ENCODE results near the gene SSH2. TPM values are rescaled to one million over a fixed set of nuclear protein-coding genes. Genes with fewer than 3 reads are reported as not detected.
"Not testable (repeated sequence)": the region's sequence is repeated elsewhere in the genome, so short reads cannot be mapped to it uniquely, and the experiment has no call there.

The SSH2 gene
- total RNA-seq, 1 experiment from 2014 or later, result 8.5 TPM

DNA sequence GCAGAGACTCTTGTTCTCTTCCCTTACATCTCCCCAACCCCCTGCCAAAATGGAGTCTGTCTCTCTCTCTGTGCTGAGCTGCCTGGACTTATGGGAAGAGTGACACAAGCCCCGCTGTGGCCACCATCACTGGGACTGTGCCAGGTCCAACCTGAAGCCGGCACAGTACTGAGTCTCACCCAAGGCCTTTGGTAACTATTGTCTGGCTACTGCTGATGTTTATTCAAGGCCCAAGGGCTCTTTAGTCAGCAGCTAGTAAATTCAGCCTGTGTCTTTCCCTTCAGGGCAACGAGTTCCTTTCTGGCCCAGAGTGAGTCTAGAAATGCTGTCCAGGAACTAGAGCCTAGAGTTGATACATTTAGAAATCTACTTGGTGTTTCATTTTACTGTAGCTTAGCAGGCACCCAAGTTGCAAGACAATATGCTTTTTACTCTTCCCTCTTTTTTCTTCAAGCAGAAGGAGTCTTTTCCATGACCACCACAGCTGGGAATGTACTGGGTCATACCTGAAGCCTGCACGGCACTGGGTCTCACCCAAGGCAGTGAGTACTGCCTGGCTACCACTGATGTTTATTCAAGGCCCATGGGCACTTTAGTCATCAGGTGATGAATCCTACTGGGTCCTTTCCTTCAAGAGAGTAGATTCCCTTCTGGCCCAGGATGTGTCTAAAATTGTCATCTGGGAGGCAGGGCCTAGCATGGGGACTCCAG lies 29.1 kb upstream of the SSH2 start:
- Histone ChIP-seq H3K36me3 (ENCODE audit: low read depth, low read length) (no peaks in the 10 kb centered on the region), H3K9me2 (replicated peaks; ENCODE audit: low read length) (no peaks in the 10 kb centered on the region), H3K27me3 (ENCODE audit: low read length) (no peaks in the 10 kb centered on the region), H3F3A (ENCODE audit: low read length, unreplicated experiment) (no peaks in the 10 kb centered on the region), H3K27ac (ENCODE audit: low read length) (peak overlapping the region; percentile 82), H2AFZ (ENCODE audit: low read length) (peak overlapping the region; percentile 61), H3K4me3 (ENCODE audit: low read length) (no peak overlapping the region), H3K4me2 (ENCODE audit: low read length) (peak overlapping the region; percentile 54), H3K9me3 (ENCODE audit: low read length) (no peaks in the 10 kb centered on the region), H4K20me1 (ENCODE audit: low read length) (no peaks in the 10 kb centered on the region), H3K79me2 (ENCODE audit: low read length) (no peaks in the 10 kb centered on the region), H3K4me1 (ENCODE audit: insufficient read depth, low read length) (peaks cover 19% of the 10 kb centered on the region), H3K9ac (ENCODE audit: low read length) (peak overlapping the region; percentile 26; the same call in 1 of the 2 replicates)
- intact Hi-C loops (cut with micrococcal nuclease), result no loop called here
- TF ChIP-seq, protein P1, sequence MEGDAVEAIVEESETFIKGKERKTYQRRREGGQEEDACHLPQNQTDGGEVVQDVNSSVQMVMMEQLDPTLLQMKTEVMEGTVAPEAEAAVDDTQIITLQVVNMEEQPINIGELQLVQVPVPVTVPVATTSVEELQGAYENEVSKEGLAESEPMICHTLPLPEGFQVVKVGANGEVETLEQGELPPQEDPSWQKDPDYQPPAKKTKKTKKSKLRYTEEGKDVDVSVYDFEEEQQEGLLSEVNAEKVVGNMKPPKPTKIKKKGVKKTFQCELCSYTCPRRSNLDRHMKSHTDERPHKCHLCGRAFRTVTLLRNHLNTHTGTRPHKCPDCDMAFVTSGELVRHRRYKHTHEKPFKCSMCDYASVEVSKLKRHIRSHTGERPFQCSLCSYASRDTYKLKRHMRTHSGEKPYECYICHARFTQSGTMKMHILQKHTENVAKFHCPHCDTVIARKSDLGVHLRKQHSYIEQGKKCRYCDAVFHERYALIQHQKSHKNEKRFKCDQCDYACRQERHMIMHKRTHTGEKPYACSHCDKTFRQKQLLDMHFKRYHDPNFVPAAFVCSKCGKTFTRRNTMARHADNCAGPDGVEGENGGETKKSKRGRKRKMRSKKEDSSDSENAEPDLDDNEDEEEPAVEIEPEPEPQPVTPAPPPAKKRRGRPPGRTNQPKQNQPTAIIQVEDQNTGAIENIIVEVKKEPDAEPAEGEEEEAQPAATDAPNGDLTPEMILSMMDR (conservative IDR thresholded peaks at IDR 0.05; ENCODE audit: low read depth, low read length), result no peak
- BruUV-seq (replicated peaks), result no TSS peak
- POLR2A ChIA-PET (ENCODE audit: unreplicated experiment), result interaction anchor here (0.6 kb wide), 1 partner anchor 397 kb away, joined by 4 read pairs; no protein-coding TSS in a partner anchor
- peak; percentile 83 for DNase-seq
- CTCF ChIA-PET, result interaction anchor here (0.6 kb wide), 1 partner anchor 605 kb away, joined by 6 read pairs; no protein-coding TSS in a partner anchor
- peak; percentile 87 for ATAC-seq

DNA sequence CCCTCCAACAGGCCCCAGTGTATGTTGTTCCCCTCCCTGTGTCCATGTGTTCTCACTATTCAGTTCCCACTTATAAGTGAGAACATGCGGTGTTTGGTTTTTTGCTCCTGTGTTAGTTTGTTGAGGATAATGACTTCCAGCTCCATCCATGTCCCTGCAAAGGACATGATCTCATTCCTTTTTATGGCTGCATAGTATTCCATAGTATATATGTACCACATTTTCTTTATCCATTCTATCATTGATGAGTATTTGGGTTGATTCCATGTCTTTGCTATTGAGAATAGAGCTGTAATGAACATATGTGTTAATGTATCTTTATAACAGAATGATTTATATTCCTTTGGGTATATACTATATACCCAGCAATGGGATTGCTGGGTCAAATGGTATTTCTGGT lies 27.5 kb upstream of the SSH2 start:
- H3K4me2 ChIP-seq (ENCODE audit: low read length); H3K27me3 ChIP-seq (ENCODE audit: low read length); POLR2A ChIA-PET (ENCODE audit: unreplicated experiment); intact Hi-C loops (cut with micrococcal nuclease); H3K79me2 ChIP-seq (ENCODE audit: low read length); DNase-seq; H4K20me1 ChIP-seq (ENCODE audit: low read length); H3K4me3 ChIP-seq (ENCODE audit: low read length); H3K9me2 ChIP-seq (replicated peaks; ENCODE audit: low read length); BruUV-seq (replicated peaks); H3K27ac ChIP-seq (ENCODE audit: low read length); H2AFZ ChIP-seq (ENCODE audit: low read length); CTCF ChIA-PET; H3K9ac ChIP-seq (ENCODE audit: low read length); H3F3A ChIP-seq (ENCODE audit: low read length, unreplicated experiment); H3K9me3 ChIP-seq (ENCODE audit: low read length); ATAC-seq; H3K36me3 ChIP-seq (ENCODE audit: low read depth, low read length): not testable (repeated sequence)
- H3K4me1 ChIP-seq (ENCODE audit: insufficient read depth, low read length), result peaks cover 19% of the 10 kb centered on the region

DNA sequence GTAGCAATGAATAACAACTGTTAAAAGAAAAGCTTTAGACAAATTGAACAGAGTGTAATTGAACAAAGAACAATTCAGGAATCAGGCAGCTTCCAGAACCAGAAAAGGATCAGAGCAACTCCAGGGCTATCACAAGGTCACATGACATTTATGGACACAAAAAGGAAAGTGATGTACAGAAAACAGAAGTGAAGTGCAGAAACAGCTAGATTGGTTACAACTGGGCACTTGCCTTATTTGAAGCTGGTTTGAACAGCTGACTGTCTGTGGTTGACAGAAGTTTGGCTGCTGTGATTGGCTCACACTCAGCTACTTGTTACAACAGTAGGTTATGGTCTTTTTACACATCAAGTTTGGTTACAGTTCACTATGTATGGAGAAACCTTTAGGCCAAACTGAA lies 26.2 kb upstream of the SSH2 start:
- Histone ChIP-seq H3K4me2 (ENCODE audit: low read length) (no peak overlapping the region), H3K27me3 (ENCODE audit: low read length) (no peaks in the 10 kb centered on the region), H3K27ac (ENCODE audit: low read length) (no peak overlapping the region), H4K20me1 (ENCODE audit: low read length) (no peaks in the 10 kb centered on the region), H2AFZ (ENCODE audit: low read length) (no peak overlapping the region), H3F3A (ENCODE audit: low read length, unreplicated experiment) (no peaks in the 10 kb centered on the region), H3K9me2 (replicated peaks; ENCODE audit: low read length) (no peaks in the 10 kb centered on the region), H3K4me1 (ENCODE audit: insufficient read depth, low read length) (peaks cover 19% of the 10 kb centered on the region), H3K79me2 (ENCODE audit: low read length) (no peaks in the 10 kb centered on the region), H3K4me3 (ENCODE audit: low read length) (no peak overlapping the region), H3K36me3 (ENCODE audit: low read depth, low read length) (no peaks in the 10 kb centered on the region), H3K9ac (ENCODE audit: low read length) (no peak overlapping the region), H3K9me3 (ENCODE audit: low read length) (no peaks in the 10 kb centered on the region)
- ATAC-seq (no peak), DNase-seq (no peak)
- ChIA-PET POLR2A (ENCODE audit: unreplicated experiment) (no interaction called here), CTCF (no interaction called here)
- no TSS peak for BruUV-seq (replicated peaks)
- intact Hi-C loops (cut with micrococcal nuclease), result no loop called here
- no peak for TF ChIP-seq EZH2phosphoT487 (IDR thresholded peaks at IDR 0.05; ENCODE audit: borderline replicate concordance, low read length)
- TF ChIP-seq EZH2 (IDR thresholded peaks at IDR 0.05; ENCODE audit: low read length, unreplicated experiment), result no peak
- TF ChIP-seq, protein P1 (conservative IDR thresholded peaks at IDR 0.05; ENCODE audit: low read depth, low read length), result no peak

Data from PC-3 (cell line).